DMS 273 (cell line): ENCODE data around the gene SDF2L1.
"Not testable (repeated sequence)": the region's sequence is repeated elsewhere in the genome, so short reads cannot be mapped to it uniquely, and the experiment has no call there.

Source experiments
- DNase-seq: peaks from one replicate; lab custom pipeline; 2025; ENCODE audit not compliant: unreplicated experiment; lab: John Stamatoyannopoulos, UW

Gene SDF2L1

DNA sequence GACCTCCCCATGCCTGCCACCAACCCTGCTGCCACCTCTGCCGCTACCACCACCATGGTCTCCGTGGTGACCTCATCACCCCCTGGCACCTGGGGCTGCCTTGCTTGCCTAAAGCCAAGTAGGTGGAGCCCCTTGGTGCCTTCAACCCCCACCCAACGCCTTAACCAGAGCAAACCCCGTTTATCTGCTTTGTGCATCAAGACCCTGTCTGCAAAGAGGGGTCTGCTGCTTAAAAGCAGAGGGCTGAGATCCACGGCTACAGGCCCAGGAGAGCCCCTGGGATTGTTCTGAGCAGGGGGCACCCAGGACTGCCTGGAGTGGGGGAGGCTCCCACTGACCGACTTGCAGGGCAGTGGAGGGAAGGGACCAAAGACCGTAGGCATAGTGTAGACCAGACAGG lies 18.8 kb downstream of the SDF2L1 start:
- no peak for DNase-seq

DNA sequence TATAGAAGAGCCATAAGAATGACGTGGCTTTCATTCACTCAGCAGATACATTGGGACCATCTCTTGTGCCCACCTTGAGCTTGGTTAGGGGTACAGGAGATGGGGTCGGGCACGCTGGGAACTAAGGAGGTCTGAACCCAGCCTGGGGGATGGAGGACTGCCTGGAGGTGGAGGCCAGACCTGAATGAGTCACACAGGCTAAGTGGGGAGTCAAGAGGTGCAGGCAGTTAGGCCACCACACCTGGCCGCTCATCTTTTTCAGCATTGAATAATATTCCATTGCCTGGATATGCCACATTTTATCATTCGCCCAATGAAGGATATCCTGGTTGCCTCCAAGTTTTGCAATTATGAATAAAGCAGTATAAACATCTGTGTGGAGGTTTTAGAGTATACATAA lies 19.9 kb downstream of the SDF2L1 start:
- DNase-seq, result no peak

DNA sequence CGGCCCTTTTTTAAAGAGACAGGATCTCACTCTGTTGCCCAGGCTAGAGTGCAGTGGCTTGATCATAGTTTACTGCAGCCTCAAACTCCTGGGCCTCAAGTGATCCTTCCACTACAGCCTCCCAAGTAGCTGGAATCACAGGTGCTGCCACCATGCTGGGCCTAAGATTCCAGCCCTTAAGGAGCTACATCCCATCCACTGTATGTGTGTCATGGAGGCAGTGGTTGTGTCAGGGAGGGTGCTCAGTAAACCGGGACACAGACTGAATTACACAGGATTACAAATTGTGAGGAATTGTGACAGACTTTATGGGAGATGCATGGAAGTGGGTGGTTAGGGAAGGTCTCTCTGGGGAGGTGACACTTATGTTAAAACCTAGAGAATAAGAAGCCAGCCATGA lies 21.6 kb downstream of the SDF2L1 start:
- no peak for DNase-seq

DNA sequence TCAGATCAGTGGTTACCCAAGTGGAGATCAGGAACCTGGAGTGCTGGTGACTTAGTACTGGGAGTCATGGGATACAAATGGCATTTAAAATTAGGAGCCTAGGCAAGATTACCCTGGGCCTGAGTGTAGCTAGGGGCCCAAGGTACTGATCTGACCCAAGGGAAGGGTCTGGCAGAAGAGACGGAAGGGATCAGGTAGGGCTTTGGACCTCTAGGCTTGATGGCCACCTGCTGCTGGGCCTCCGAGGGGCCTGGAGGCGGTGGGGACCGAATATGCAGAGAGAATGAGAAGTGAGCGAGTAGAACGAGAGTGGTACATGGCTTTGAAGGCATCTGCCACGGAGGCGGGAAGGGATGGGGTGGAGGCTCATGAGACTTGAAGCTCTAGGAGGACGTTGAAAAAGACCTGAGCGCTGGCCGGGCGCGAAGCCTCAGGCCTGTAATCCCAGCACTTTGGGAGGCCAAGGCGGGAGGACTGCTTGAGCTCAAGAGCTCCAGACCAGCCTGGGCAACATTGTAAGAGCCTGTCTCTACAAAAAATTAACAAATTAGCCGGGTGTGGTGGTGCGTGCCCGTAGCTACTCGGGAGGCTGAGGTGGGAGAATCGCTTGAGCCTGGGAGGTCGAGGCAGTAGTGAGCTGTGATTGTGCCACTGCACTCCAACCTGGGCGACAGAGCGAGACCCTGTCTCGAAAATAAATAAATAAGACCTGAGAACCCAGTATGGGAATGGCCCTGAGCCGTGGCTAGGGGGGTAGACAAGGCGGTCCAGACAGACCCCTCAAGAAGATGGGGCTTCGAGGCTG lies 23.1 kb downstream of the SDF2L1 start:
- DNase-seq, result no peak

DNA sequence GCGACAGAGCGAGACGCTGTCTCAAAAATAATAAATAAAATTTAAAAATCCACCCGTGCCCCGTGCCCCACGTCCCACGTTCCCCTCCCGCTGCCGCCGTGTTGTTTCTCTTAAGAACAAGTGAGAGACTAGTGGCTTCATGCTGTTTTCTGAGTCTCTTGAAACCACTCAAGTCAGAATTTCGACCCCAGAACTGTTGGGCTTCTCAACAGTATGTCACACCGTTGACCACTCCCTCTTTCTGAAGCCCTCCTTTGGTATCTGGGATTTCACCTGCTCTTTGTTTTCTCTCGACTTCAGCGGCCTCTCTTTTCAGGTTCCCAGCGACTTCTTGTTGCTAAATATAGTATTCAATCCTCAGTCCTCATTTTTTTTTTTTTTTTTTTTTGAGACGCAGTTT lies 24.7 kb downstream of the SDF2L1 start:
- DNase-seq, result no peak

DNA sequence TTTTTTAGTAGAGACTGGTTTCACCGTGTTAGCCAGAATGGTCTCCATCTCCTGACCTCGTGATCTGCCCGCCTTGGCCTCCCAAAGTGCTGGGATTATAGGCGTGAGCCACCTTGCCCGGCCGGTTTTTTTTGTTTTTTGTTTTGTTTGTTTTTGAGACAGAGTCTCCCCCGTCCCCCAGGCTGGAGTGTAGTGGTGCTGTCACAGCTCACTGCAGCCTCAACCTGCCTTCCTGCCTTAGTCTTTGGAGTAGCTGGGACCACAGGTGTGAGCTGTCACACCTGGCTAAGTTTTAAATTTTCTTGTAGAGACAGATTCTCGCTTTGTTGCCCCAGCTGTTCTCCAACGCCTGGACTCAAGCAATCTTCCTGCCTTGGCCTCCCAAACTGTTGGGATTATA lies 26.9 kb downstream of the SDF2L1 start:
- DNase-seq, result no peak

DNA sequence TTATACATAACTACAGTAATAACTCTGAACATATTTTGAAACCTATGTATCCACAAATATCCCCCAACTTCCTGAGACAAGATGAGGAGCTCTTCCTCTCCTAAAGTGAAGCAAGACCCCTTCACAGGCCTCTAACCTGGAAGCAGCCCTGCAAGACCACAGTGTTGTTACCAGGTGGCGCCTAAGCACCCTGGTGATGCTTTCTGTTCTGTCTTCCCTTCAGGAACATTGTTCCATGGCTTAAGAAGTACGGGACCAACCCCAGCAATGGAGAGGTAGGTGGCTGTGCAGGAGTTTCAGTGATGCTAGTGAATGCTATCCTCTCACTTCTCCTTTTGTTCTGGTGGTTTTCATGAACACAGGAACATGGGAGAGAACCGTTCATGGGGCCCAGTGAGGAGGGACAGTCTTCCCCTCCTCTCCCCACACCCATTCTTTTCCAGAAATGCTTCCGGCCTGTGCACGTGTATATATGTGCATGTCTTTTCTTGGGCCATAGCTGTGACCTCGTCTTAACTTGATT lies 30.1 kb downstream of the SDF2L1 start:
- DNase-seq, result no peak

DNA sequence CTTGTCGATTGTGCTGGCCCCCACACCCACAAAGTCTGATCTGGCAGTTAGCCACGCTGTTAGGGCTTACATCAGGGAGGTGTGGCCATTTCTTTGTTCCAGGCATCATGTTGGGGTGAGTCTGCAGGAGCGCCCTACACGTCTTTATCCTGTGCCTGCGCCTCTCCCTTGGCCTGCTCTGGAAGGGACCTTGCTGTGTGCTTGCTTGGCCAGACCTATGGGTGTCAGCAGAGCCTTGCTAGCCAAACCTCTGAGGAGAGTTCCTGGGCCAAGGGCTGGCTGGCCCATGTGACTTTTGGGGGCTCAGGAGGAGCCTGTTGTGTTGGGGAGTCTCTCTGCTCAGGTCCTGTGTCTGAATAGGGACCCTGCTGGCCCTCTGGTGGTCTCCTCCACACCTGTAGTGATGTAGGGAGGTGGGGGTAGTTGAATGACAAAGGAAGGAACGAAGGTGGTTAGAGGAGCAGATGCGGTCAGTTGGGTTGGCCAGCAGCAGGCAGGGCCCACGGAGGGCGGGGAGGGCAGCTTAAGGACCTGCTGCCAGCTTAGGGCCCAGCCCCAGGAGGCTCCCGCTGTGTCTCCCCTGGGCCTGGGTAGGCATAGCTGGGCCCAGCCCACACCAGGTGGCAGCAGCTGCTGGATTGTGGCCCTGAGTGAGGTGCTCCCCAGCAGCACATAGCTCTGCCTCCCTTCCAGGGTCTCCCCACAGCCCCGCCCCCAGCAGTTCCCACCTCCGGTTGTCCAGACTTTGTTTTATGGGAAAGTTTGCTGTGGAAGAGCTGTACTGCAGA lies 31.6 kb downstream of the SDF2L1 start:
- no peak for DNase-seq

DNA sequence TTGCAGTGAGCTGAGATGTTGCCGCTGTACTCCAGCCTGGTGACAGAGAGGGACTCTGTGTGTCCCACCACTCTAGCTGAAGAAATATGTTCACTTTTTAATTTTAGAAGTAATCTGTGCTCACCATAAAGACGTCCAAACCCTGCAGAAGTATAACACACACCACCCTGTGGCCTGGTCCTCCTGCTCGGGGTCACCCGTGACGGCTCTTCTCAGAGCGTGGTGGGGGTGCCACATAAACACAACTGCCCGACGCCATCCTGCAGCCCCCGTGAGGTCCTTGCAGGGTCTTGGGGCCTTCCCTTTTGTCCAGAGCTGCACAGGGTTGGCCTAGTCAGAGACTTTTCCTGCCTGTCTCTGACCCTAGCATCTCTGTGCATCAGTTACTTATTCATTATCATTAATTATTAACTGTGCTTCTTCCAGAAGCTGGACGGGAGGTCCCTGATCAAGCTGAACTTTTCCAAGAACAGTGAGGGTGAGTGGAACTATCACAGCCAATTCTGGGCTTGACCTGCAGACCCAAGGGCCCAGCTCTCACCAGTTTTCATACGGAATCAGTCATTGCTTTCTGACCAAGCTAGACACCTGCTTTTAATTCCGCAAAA lies 32.6 kb downstream of the SDF2L1 start:
- no peak for DNase-seq

DNA sequence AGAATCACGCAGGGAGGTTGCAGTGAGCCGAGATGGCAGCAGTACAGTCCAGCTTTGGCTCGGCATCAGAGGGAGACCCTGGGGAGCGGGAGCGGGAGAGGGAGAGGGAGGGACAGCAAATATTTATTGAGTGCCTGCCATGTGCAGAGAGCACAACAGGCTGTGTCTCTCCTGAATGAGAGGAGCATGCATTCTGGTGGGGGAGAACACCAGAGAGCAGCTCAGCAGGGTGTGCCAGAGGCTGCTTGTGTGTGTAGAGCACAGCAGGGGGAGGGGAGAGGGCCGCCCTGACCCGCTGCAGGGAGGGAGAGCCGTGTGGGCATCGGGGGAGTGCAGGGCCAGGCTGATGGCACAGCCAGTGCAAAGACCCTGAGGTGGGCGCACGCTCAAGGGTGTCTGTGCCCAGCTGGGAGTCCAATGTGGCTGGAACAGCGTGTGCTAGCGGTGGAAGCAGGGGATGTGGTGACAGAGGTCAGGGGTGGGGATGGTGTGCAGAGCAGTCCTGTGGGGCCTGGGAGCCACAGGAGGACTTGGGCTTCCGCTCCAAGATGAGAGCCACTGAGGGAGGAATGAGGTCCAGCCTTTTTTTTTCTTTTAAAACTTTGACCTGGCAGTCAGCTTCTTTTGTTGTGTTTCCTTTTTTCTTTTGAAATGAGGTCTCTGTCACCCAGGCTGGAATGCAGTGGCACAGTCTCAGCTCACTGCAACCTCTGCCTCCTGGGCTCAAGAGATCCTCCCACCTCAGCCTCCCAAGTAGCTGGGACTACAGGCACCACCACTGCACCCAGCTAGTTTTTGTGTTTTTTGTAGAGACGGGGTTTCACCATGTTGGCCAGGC lies 35.7 kb downstream of the SDF2L1 start:
- no peak for DNase-seq

DNA sequence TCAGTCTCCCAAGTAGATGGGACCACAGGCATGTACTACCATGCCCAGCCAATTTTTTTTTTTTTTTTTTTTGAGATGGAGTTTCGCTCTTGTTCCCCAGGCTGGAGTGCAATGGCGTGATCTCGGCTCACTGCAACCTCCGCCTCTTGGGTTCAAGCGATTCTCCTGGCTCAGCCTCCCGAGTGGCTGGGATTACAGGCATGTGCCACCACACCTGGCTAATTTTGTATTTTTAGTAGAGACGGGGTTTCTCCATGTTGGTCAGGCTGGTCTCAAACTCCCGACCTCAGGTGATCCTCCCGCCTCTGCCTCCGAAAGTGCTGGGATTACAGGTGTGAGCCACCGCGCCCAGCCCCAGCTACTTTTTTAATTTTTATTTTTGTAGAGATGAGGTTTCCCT lies 36.7 kb downstream of the SDF2L1 start:
- not testable (repeated sequence) for DNase-seq

DNA sequence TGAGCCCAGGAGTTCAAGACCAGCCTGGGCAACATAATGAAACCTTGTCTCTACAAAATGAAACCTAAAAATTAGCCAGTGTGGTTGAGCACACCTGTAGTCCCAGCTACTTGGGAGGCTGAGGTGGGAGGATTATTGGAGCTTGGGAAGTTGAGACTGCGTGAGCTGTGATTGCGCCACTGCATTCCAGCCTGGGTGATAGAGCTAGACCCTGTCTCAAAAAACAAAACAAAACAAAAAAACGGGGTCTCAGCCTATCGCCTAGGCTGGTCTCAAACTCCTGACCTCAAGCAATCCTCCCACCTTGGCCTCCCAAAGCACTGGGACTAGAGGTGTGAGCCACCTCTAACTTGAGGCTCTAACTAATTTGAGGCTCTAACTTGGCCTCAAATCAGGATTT lies 37.3 kb downstream of the SDF2L1 start:
- no peak for DNase-seq

DNA sequence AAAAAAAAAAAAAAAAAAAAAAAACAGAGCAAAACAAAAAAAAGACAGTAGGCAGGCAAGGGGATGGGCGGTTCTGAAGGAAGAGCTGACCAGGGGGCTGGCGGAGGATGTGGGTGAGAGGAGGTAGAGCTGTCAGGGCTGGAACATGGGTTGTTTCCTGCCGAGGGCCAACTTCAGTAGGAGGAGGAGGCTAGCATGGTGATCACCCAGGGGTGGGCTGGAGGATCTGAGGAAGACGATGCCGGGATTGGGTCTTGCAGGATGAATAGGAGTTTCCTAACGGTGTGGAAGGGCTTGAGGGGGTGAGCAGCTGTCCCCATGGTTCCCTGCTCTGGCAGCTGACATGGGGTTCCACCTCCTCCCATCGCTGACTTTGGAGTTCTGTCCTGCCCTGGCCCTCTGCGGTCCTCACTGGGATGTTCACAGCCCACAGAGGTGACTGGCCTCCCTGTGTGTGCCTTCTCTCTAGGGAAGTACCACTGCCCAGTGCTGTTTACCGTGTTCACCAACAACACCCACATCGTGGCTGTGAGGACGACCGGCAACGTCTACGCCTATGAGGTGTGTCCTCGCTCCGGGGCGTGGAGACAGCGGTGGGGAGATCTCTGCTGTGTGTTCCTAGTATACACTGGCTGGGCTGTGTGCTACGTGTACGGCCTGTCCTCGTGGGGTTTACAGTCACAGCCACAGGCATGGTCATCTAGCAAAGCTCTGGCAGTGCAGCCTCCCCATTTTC lies 38.9 kb downstream of the SDF2L1 start:
- no peak for DNase-seq

DNA sequence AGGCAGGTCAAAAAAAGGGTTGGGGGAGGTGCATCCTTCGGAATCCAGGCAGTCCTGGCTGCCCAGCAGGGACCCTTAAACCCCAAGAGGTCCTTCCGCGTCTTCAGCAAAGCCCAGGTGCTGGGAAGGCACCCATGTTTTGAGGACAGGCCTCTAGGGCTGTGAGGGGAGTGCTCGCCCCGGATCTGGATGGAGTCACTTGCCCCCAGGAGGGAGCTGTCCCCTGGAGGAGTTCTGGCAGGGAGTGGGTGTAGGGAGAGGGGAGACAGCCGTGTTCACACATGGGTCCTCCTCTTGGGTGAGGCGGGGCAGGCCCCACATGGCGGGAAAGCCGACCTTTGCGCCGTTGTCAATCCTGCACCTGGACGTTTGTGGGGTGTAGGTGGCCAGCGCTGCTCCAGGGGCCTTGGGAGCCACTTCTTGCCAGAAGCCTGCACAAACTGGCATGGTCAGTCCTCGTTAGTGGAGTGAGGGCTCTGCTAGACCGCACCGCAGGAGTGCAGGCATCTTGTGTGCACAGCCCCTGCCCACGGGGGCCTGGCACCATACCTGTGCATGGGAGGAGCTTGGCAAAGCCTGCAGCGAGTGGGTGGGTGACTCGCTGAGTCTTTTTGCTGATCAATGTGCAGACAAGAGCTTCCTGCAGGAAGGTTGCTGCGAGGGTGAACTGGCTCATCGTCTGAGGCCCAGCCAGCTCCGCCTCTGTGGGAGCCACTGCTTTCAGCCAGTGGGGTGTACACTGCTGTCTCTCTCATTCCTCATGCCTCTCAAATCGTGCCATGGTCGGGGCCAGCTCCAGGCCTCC lies 39.7 kb downstream of the SDF2L1 start:
- no peak for DNase-seq

DNA sequence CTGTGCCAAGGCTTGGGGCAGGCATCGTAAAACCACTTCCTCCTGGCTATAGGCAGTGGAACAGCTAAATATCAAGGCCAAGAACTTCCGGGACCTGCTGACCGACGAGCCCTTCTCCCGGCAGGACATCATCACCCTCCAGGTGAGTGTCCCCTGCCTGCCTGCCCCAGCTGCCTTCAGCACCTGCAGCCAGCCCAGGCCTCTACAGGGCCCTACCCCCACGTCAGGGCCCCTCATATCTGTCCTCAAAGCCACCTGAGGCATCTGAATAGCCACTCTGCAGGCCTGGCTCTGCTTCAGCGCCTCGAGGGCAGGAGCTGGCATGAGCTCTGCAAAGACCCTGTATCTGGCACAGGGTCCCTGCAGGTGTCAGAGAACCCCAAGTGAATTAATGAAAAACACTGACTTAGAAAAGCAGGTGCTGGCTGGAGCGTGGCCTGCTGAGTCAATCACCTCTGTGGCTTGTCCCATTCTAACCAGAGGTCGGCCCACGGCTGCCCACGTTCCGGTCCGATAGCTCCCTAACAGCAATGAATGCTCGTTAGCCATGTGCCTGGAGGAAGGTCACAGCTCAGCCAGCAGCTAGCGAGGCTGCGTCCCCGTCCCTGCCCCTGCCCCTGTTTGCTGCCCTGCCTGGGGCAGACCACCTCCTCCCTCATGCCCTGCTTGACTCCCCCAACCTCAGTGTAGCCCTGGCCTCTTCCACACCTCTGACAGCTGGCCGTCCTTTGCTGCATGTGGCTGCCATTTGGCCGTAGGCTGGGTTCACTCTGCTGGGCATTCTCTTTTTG lies 40.5 kb downstream of the SDF2L1 start:
- DNase-seq, result no peak

DNA sequence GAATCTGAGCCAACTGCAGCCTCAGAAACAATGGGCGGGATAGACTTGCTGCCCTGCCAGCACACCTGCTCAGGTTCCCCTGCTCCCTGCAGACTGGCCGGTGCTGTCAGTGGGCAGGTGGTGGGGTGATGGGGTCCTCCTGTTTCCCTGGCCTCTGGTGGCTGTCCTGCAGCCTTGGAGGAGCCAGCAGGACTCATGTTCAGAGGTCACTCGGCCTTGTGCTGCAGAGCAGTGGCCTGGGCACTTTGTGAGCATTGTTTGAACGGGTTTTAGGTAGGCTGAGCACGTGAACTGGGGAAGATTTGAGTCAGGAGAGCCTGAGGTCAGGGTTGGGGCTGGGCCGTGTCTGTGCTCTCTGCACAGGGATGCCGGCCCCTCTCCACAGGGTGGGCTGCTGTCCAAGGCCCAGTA lies 41.3 kb downstream of the SDF2L1 start:
- DNase-seq, result no peak

DNA sequence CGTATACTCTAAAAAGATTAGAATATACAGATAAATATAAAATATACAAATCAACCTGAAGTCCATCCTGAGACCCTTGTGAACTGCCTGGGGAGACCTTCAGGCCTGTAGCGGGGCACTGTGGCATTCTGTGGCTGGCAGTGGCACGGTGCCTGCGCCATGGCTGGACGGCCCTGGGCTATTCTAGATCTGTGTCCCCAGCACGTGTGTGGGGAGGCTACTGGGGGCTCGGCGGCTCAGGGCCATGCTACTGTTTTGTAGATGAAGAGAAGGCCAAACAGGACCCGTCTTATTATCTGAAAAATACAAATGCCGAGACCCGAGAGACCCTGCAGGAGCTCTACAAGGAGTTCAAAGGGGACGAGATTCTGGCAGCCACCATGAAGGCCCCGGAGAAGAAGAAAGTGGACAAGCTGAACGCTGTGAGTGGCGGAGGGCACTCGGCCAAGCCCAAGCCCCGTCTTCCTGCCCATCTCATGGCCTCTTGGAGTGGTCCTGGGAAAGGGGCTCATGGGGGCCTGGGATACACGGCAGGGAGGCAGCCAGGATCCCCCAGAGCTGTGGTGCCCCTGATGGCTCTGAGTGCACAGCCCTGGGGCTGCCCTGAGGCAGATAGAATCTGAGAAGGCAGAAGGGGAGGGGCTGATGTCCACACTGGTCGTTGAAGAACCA lies 42.5 kb downstream of the SDF2L1 start:
- DNase-seq, result no peak

DNA sequence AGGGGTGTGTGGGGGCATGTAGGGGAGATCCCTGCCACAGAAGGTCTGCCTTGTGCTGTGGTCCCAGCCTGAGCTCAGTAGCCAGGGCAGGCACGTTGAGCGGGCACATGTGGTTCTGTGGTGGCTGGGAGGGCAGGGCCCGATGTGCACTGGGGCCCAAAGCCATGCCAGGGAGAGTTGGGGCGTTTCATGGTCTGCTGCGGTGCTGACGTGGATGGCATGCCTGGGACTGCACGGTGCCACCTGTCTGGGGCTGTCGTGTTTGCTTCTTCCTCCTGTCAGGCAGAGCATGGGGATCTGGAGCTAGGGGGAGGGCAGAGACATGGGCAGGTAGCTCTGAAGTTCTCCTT lies 43.0 kb downstream of the SDF2L1 start:
- no peak for DNase-seq
